ENCODE data around the gene SPACA1. TPM values are rescaled to one million over a fixed set of nuclear protein-coding genes. Genes with fewer than 3 reads are reported as not detected.

The SPACA1 gene
- total RNA-seq, 4 donors from 2014 or later, result not detected

DNA sequence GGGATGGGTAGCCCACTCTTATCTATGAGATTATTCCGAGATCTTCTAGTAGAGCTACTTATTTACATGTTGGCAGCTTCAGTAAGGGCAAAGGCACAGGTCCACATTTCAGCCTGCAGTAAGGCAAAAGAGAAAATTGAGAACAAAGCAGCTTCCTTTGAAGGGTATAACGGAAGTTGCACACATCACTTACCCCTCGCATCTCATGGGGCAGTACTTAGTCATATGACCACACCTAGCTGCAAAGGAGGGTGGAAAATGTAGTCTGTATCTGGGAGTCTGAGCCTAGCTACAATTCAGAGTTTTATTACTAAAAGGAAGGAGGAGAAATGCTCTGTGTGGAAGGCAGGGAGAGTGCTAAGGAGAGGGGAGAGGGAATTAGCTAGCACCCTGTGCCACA is 29.7 kb downstream of the SPACA1 start:
- intact Hi-C loops (cut with DNase I), result no loop called here
- H3K27me3 ChIP-seq, result no peaks in the 10 kb centered on the region
- DNase-seq (ENCODE audit: extremely low spot score), result no peak
- WGBS, result 86% methylated on average over 3 of the region's 3 CpGs
- H3K9me3 ChIP-seq, result peaks cover 0 to 2% (median 0%) of the 10 kb centered on the region in 4 donors
- H3K4me1 ChIP-seq, result no peaks in the 10 kb centered on the region
- no peaks in the 10 kb centered on the region for H3K36me3 ChIP-seq
- H3K4me3 ChIP-seq, result no peak overlapping the region
- no peak overlapping the region for H3K27ac ChIP-seq (replicated peaks in 1 of 4)
- TF ChIP-seq POLR2AphosphoS5 (IDR thresholded peaks at IDR 0.05) (no peak), POLR2A (IDR thresholded peaks at IDR 0.05; ENCODE audit: low read depth) (no peak), EP300 (IDR thresholded peaks at IDR 0.05) (no peak)
- TF ChIP-seq, protein P1, sequence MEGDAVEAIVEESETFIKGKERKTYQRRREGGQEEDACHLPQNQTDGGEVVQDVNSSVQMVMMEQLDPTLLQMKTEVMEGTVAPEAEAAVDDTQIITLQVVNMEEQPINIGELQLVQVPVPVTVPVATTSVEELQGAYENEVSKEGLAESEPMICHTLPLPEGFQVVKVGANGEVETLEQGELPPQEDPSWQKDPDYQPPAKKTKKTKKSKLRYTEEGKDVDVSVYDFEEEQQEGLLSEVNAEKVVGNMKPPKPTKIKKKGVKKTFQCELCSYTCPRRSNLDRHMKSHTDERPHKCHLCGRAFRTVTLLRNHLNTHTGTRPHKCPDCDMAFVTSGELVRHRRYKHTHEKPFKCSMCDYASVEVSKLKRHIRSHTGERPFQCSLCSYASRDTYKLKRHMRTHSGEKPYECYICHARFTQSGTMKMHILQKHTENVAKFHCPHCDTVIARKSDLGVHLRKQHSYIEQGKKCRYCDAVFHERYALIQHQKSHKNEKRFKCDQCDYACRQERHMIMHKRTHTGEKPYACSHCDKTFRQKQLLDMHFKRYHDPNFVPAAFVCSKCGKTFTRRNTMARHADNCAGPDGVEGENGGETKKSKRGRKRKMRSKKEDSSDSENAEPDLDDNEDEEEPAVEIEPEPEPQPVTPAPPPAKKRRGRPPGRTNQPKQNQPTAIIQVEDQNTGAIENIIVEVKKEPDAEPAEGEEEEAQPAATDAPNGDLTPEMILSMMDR (IDR thresholded peaks at IDR 0.05), result no peak

DNA sequence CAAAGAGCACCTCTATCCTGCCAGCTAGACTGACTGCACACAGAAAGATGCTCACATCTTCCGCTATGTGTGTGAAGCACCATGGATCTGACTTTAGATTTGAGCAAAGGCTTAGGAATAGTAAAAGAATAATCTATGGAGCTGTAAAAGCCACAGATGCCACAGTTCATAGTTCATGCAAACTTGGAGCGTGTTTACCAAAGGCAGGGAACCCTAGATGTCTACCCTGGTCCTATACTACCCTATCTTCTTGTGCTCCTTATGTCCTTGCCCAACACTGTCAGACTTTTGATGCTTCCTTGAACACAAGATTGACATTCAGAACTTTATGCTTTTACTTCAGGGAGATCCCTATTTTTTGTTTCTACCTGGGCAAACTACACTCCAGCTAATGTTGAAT is 39.2 kb downstream of the SPACA1 start:
- 89% methylated on average over 2 of the region's 2 CpGs for WGBS
- Histone ChIP-seq H3K4me3 (no peak overlapping the region), H3K27ac (replicated peaks in 1 of 4) (no peak overlapping the region), H3K36me3 (no peaks in the 10 kb centered on the region), H3K9me3 (peaks cover 0 to 13% (median 2%) of the 10 kb centered on the region in 4 donors), H3K27me3 (no peaks in the 10 kb centered on the region), H3K4me1 (no peaks in the 10 kb centered on the region)
- intact Hi-C loops (cut with DNase I), result no loop called here
- TF ChIP-seq EP300 (IDR thresholded peaks at IDR 0.05), result no peak
- TF ChIP-seq POLR2A (IDR thresholded peaks at IDR 0.05; ENCODE audit: low read depth), result no peak
- TF ChIP-seq, protein P1 (IDR thresholded peaks at IDR 0.05), result no peak
- no peak for TF ChIP-seq POLR2AphosphoS5 (IDR thresholded peaks at IDR 0.05)
- DNase-seq (ENCODE audit: extremely low spot score), result no peak

DNA sequence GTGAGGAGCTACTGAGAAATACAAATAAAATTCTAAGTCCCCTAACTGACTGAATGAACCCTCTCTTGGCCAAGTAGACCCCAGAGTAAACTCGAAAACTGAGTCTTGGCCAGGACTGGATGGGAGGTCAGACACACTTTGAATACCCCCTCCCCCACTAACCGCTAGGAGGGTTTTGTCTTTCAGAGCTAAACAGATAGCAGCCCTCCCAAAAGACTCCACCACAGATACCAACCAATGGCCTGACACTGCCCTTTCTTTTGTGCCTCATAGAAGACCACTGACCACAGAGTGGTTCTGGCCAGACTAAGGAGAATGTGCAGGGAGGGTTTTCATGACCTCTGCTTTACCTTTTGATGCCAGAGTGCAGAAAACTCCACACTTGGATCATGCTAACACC is 42.1 kb downstream of the SPACA1 start:
- Histone ChIP-seq H3K4me1 (no peaks in the 10 kb centered on the region), H3K27me3 (no peaks in the 10 kb centered on the region), H3K4me3 (no peak overlapping the region), H3K27ac (replicated peaks in 1 of 4) (no peak overlapping the region), H3K9me3 (no peaks in the 10 kb centered on the region), H3K36me3 (no peaks in the 10 kb centered on the region)
- no peak for TF ChIP-seq POLR2AphosphoS5 (IDR thresholded peaks at IDR 0.05)
- no peak for TF ChIP-seq EP300 (IDR thresholded peaks at IDR 0.05)
- TF ChIP-seq, protein P1 (IDR thresholded peaks at IDR 0.05), result no peak
- no peak for TF ChIP-seq POLR2A (IDR thresholded peaks at IDR 0.05; ENCODE audit: low read depth)
- intact Hi-C loops (cut with DNase I), result no loop called here
- 57% methylated on average over 2 of the region's 2 CpGs for WGBS
- no peak for DNase-seq (ENCODE audit: extremely low spot score)

DNA sequence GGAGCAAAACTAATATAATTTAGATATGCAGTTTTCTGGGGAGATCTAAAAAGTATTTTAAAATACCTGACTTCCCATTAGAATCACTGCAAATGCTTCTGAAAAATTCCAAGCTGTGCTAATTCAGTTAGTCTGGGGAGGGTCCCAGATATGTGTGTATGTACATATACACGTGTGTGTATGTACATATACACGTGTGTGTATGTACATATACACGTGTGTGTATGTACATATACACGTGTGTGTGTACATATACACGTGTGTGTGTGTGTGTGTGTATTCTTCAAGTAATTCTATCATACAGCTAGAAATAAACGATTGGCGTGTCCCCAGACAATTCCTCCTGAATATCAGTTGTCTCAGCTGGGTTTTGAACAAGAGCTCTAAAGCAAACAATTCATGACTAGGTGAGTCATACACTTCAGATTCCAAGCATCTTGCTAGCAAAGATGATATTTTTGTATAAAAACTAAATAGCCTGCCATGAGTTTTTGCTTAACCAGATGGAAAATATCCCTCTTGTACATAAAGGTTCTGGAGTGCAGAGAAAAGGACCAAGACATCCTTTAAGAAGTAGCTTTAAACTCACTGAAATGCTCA is 58.2 kb downstream of the SPACA1 start:
- no peak for DNase-seq (ENCODE audit: extremely low spot score)
- intact Hi-C loops (cut with DNase I), result no loop called here
- TF ChIP-seq, protein P1 (IDR thresholded peaks at IDR 0.05), result no peak
- TF ChIP-seq POLR2AphosphoS5 (IDR thresholded peaks at IDR 0.05) (no peak), EP300 (IDR thresholded peaks at IDR 0.05) (no peak), POLR2A (IDR thresholded peaks at IDR 0.05; ENCODE audit: low read depth) (no peak)
- H3K36me3 ChIP-seq, result no peaks in the 10 kb centered on the region
- H3K27me3 ChIP-seq, result no peaks in the 10 kb centered on the region
- no peaks in the 10 kb centered on the region for H3K9me3 ChIP-seq
- no peak overlapping the region for H3K27ac ChIP-seq (replicated peaks in 1 of 4)
- 79% methylated on average over 7 of the region's 7 CpGs for WGBS
- no peak overlapping the region for H3K4me3 ChIP-seq
- H3K4me1 ChIP-seq, result no peaks in the 10 kb centered on the region

DNA sequence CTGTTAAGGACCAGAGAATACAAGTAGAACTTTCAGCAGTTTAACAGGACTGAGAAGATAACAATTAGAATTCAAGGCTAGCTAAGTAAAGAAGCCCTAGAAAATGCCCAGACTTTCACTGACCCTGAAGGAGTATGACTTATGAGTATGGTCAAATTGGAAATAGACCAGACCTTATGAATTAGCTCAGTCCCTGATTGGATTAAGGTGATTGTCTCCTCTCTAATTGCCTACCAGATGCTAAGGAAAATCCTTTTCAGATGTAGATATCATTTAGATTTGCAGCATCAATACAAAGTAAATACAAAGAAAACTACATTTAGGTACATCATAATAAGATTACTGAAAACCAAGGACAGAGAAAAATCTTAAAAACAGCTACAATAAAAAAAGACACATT is 59.6 kb downstream of the SPACA1 start:
- H3K36me3 ChIP-seq, result no peaks in the 10 kb centered on the region
- H3K4me1 ChIP-seq, result no peaks in the 10 kb centered on the region
- intact Hi-C loops (cut with DNase I), result no loop called here
- TF ChIP-seq EP300 (IDR thresholded peaks at IDR 0.05), result no peak
- TF ChIP-seq, protein P1 (IDR thresholded peaks at IDR 0.05), result no peak
- no peak for TF ChIP-seq POLR2AphosphoS5 (IDR thresholded peaks at IDR 0.05)
- TF ChIP-seq POLR2A (IDR thresholded peaks at IDR 0.05; ENCODE audit: low read depth), result no peak
- no peak overlapping the region for H3K4me3 ChIP-seq
- H3K9me3 ChIP-seq, result no peaks in the 10 kb centered on the region
- DNase-seq (ENCODE audit: extremely low spot score), result no peak
- H3K27me3 ChIP-seq, result no peaks in the 10 kb centered on the region
- no peak overlapping the region for H3K27ac ChIP-seq (replicated peaks in 1 of 4)
